Peyer's patch (tissue), 4 donors: Measurements from ENCODE around the gene GAP43. TPM values are rescaled to one million over a fixed set of nuclear protein-coding genes. Genes with fewer than 3 reads are reported as not detected.
A peak's percentile ranks its signal among the peaks of the same experiment; 100 is the strongest.

ENCODE experiments used
- DNase-seq, 3 donors: peaks; one replicate each; pipeline ENCODE4 v3.0.0-alpha.2; 2017 to 2019
- H3K27ac ChIP-seq, 4 donors: fragments of 200-600 bp; sonication (generic); one replicate each; pipeline ENCODE4 v1.5.1; 2016 to 2019
- H3K27me3 ChIP-seq, 2 donors: fragments of 200-600 bp; sonication (generic); one replicate each; pipeline ENCODE4 v1.5.1; 2019
- H3K36me3 ChIP-seq, 3 donors: fragments of 200-600 bp; sonication (generic); one replicate each; pipeline ENCODE4 v1.5.1; 2016 to 2019
- H3K4me1 ChIP-seq, 4 donors: fragments of 200-600 bp; sonication (generic); one replicate each; pipeline ENCODE4 v1.5.1; 2016 to 2019
- H3K4me3 ChIP-seq, 4 donors: fragments of 200-600 bp; sonication (generic); 1 replicate in 3 of 4; 2 replicates in 1 of 4; pipeline ENCODE4 v1.5.1; 2016 to 2019; ENCODE audit warnings: mild to moderate bottlenecking in 1 of 4
- H3K9me3 ChIP-seq, 4 donors: fragments of 200-600 bp; sonication (generic); one replicate each; pipeline ENCODE4 v1.5.1; 2016 to 2019; ENCODE audit warnings: mild to moderate bottlenecking in 1 of 4
- CTCF ChIP-seq, 6 experiments: fragments of 450-650 bp in 4 of 6; fragments of 200-600 bp in 2 of 6; sonication (generic) in 1 of 6; IDR thresholded peaks; one replicate each; pipeline ENCODE4 v1.5.1; 2017 to 2019; ENCODE audit warnings: antibody characterized with exemption in 6 of 6, mild to moderate bottlenecking in 3 of 6, moderate library complexity in 1 of 6
- POLR2A ChIP-seq, 2 donors: fragments of 450-650 bp; IDR thresholded peaks; one replicate each; pipeline ENCODE4 v1.5.1; 2017; ENCODE audit warnings: antibody characterized with exemption in 2 of 2, mild to moderate bottlenecking in 2 of 2, moderate library complexity in 2 of 2
- total RNA-seq, 4 donors: library from RNA; depleted of rRNA; stranded (reverse); fragments of >200 nt; gene quantifications; one replicate each; pipeline ENCODE4 v1.1.0, GENCODE V29; 2016

Gene GAP43
- total RNA-seq, 4 donors from 2014 or later = 1.5 to 1.9 TPM; not detected in 2

GRCh38 chr3:115651087-115651486 lies 27.8 kb downstream of the GAP43 start:
- Histone ChIP-seq H3K4me3 (no peak overlapping the region), H3K27me3 (no peaks in the 10 kb centered on the region), H3K9me3 (no peaks in the 10 kb centered on the region), H3K4me1 (no peaks in the 10 kb centered on the region), H3K36me3 (no peaks in the 10 kb centered on the region), H3K27ac (no peak overlapping the region)
- no peak for DNase-seq
- no peak for TF ChIP-seq CTCF (IDR thresholded peaks at IDR 0.05)

DNA sequence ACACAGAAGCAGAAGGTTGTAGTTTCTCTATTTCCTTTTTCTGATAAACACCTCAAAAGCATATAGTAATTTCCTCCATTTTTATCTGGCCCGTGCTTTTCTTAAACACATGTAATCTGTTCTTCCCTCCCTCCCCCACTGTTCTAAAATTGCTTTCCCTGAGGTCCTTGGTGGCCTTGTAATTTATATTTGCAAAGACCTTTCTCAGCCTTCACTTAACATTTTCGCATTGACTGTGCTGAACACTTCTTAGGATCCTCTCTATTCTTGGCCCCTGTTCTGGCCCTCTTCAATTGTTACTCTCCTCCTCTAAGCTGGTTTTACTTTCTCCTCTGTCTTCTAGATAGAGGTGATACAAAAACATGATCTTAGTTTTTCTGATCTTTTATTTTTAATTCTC lies 28.3 kb downstream of the GAP43 start:
- DNase-seq = no peak
- H3K4me3 ChIP-seq = no peak overlapping the region
- no peak overlapping the region for H3K27ac ChIP-seq
- TF ChIP-seq CTCF (IDR thresholded peaks at IDR 0.05) = no peak
- no peak for TF ChIP-seq POLR2A (IDR thresholded peaks at IDR 0.05)
- H3K4me1 ChIP-seq = no peaks in the 10 kb centered on the region
- H3K9me3 ChIP-seq = no peaks in the 10 kb centered on the region
- H3K27me3 ChIP-seq = no peaks in the 10 kb centered on the region
- H3K36me3 ChIP-seq = no peaks in the 10 kb centered on the region

GRCh38 chr3:115652738-115653137 lies 29.4 kb downstream of the GAP43 start:
- no peak overlapping the region for H3K4me3 ChIP-seq
- TF ChIP-seq POLR2A (IDR thresholded peaks at IDR 0.05) (no peak), CTCF (IDR thresholded peaks at IDR 0.05) (no peak)
- H3K9me3 ChIP-seq = no peaks in the 10 kb centered on the region
- peaks cover 0 to 4% (median 0%) of the 10 kb centered on the region in 4 donors for H3K4me1 ChIP-seq
- no peaks in the 10 kb centered on the region for H3K36me3 ChIP-seq
- no peak for DNase-seq
- no peak overlapping the region for H3K27ac ChIP-seq
- H3K27me3 ChIP-seq = no peaks in the 10 kb centered on the region

DNA sequence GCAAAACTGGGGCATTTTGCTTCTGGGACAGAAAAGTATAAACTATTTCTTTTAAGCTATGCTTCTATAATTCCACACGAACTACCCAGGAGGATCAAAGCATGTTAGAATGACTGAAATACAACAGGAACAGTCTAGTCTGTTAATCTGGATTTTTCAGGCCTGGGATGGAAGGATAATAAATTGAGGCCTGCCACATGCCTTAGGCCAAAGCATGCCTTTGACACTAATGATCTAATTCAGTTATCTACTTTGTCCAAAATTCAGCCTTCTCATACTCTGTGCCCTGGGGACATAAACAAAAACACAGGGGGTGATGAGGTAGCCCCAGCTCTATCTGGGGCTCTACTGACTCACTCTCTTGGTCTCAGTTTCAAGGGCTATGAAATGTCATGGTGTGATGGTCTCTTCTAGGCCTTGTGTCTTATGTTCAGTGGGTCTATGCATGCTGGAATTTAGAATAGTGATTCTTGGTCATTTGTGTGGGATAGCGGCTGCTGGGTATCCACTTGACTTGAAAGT lies 32.5 kb downstream of the GAP43 start:
- H3K9me3 ChIP-seq = no peaks in the 10 kb centered on the region
- no peak for DNase-seq
- H3K27ac ChIP-seq = no peak overlapping the region
- H3K36me3 ChIP-seq = no peaks in the 10 kb centered on the region
- peaks cover 0 to 6% (median 0%) of the 10 kb centered on the region in 4 donors for H3K4me1 ChIP-seq
- no peak overlapping the region for H3K4me3 ChIP-seq
- H3K27me3 ChIP-seq = no peaks in the 10 kb centered on the region
- TF ChIP-seq CTCF (IDR thresholded peaks at IDR 0.05) = no peak
- TF ChIP-seq POLR2A (IDR thresholded peaks at IDR 0.05) = no peak

- no peak overlapping the region for H3K4me3 ChIP-seq
Measured at GRCh38 chr3:115657168-115657567, 33.9 kb downstream of the GAP43 start.

More at GRCh38 chr3:115657168-115657567, 33.9 kb downstream of the GAP43 start:
- Histone ChIP-seq H3K4me1 (peaks cover 0 to 6% (median 0%) of the 10 kb centered on the region in 4 donors), H3K27me3 (no peaks in the 10 kb centered on the region), H3K36me3 (no peaks in the 10 kb centered on the region), H3K27ac (peak overlapping the region in 1 of 4 donors; percentile 87), H3K9me3 (no peaks in the 10 kb centered on the region)
- no peak for DNase-seq
- no peak for TF ChIP-seq CTCF (IDR thresholded peaks at IDR 0.05)
- no peak for TF ChIP-seq POLR2A (IDR thresholded peaks at IDR 0.05)
